Stomach (tissue), 4 donors: ENCODE data around the gene SLC25A28.

Source experiments
- CTCF ChIP-seq, 7 experiments: fragments of 450-650 bp in 4 of 7; fragments of 200-600 bp in 3 of 7; sonication (generic) in 3 of 7; IDR thresholded peaks; one replicate each; pipeline ENCODE4 v1.5.1; 2016 to 2019; ENCODE audit warnings: antibody characterized with exemption in 7 of 7, control low read depth in 2 of 7, mild to moderate bottlenecking in 1 of 7
- POLR2A ChIP-seq, 4 donors: fragments of 450-650 bp; IDR thresholded peaks; one replicate each; pipeline ENCODE4 v1.6.1; 2016; ENCODE audit warnings: antibody characterized with exemption in 4 of 4, control low read depth in 2 of 4, mild to moderate bottlenecking in 1 of 4, moderate library complexity in 1 of 4
- POLR2AphosphoS5 ChIP-seq, 3 donors: sonication (generic); formaldehyde crosslinking; IDR thresholded peaks; one replicate each; pipeline ENCODE4 v1.6.1; 2016; ENCODE audit warnings: antibody characterized with exemption in 3 of 3

- TF ChIP-seq CTCF (IDR thresholded peaks at IDR 0.05) (no peak), POLR2AphosphoS5 (IDR thresholded peaks at IDR 0.05) (no peak), POLR2A (IDR thresholded peaks at IDR 0.05) (no peak)
Observed at GRCh38 chr10:99611326-99611725, 8.9 kb downstream of the SLC25A28 start.
